Mesenteric fat pad (tissue), 1 donor: ENCODE measurements around the gene MRPS2. TPM values are rescaled to one million over a fixed set of nuclear protein-coding genes. Genes with fewer than 3 reads are reported as not detected.

ENCODE experiments used
- DNase-seq: peaks from one replicate; pipeline ENCODE4 v3.0.0-alpha.2; 2020; ENCODE audit warnings: low spot score
- total RNA-seq: library from RNA; stranded (reverse); fragmentation: NEBNext Ultra II Directional; extraction: Animal tissue kit (Norgen Biotek cat#: 25700); gene quantifications from one replicate; pipeline ENCODE4 v1.2.1, GENCODE V29; 2021
- donor health status: DM: yes; HTN: yes; CAD: no.

The MRPS2 gene
- total RNA-seq, 1 donor from 2014 or later, result 25.9 TPM

- DNase-seq, result peak; percentile 88
These were observed 51.0 kb downstream of the MRPS2 start for GRCh38 chr9:135551456-135551855.

GRCh38 chr9:135552021-135552697 lies 51.7 kb downstream of the MRPS2 start:
- peak; percentile 82 for DNase-seq

- DNase-seq, result no peak
These were observed 52.3 kb downstream of the MRPS2 start for GRCh38 chr9:135552698-135553171.

Other genes with a start within 250 kb of the MRPS2 start
- gene PPP1R26, start 20.9 kb upstream of the MRPS2 start, total RNA-seq, result 10.6 TPM
- gene LCN1, start 20.8 kb downstream of the MRPS2 start, total RNA-seq, result 2.3 TPM
- gene OBP2A, start 45.4 kb downstream of the MRPS2 start, total RNA-seq, result not detected
- gene PAEP, start 61.1 kb downstream of the MRPS2 start, total RNA-seq, result not detected
- gene GLT6D1, start 138.9 kb downstream of the MRPS2 start, total RNA-seq, result not detected
- gene LCN9, start 162.6 kb downstream of the MRPS2 start, total RNA-seq, result not detected
- not detected for gene SOHLH1, start 198.8 kb downstream of the MRPS2 start, total RNA-seq
- 0.06 TPM for gene KCNT1, start 201.5 kb downstream of the MRPS2 start, total RNA-seq